IPS DF 4.7 (cell line): ENCODE measurements around the gene ITIH5.
"Not testable (repeated sequence)": the region's sequence is repeated elsewhere in the genome, so short reads cannot be mapped to it uniquely, and the experiment has no call there.

Experiments used
- DNase-seq: peaks from one replicate; pipeline ENCODE4 v3.0.0-alpha.2; 2013; ENCODE audit warnings: low spot score; ENCODE audit errors: extremely low read depth

Gene ITIH5

GRCh38 chr10:7666253-7667023, at the start of gene ITIH5:
Gene ITIH5, minus strand, starts transcription at chr10:7666966. Its CDS starts 74 bp downstream, at chr10:7666892.
- no peak for DNase-seq

GRCh38 chr10:7715515-7715914, 48.7 kb upstream of the ITIH5 start:
- DNase-seq, result no peak

GRCh38 chr10:7711075-7711474, 44.3 kb upstream of the ITIH5 start:
- not testable (repeated sequence) for DNase-seq

- DNase-seq, result no peak
These were observed 43.7 kb upstream of the ITIH5 start for GRCh38 chr10:7710446-7710845.

GRCh38 chr10:7708832-7709231, 42.1 kb upstream of the ITIH5 start:
- DNase-seq, result no peak

GRCh38 chr10:7707858-7708622, 41.3 kb upstream of the ITIH5 start:
- DNase-seq, result no peak

GRCh38 chr10:7707102-7707501, 40.3 kb upstream of the ITIH5 start:
- DNase-seq, result no peak

- no peak for DNase-seq
These were observed 39.8 kb upstream of the ITIH5 start for GRCh38 chr10:7706534-7707073.

GRCh38 chr10:7705341-7705740, 38.6 kb upstream of the ITIH5 start:
- DNase-seq, result no peak

- no peak for DNase-seq
These were observed 37.6 kb upstream of the ITIH5 start for GRCh38 chr10:7704071-7705016.

- DNase-seq, result no peak
These were observed 36.4 kb upstream of the ITIH5 start, which contains the start of gene ITIH2 for GRCh38 chr10:7703140-7703539. Gene ITIH2, plus strand, starts transcription at chr10:7703316. Its CDS starts 119 bp downstream, at chr10:7703435.

- DNase-seq, result no peak
These were observed 35.6 kb upstream of the ITIH5 start for GRCh38 chr10:7702288-7702812.

GRCh38 chr10:7701158-7701742, 34.5 kb upstream of the ITIH5 start:
- no peak for DNase-seq

GRCh38 chr10:7700577-7701125, 33.9 kb upstream of the ITIH5 start:
- no peak for DNase-seq

GRCh38 chr10:7697426-7697825, 30.7 kb upstream of the ITIH5 start:
- no peak for DNase-seq

GRCh38 chr10:7696545-7696944, 29.8 kb upstream of the ITIH5 start:
- DNase-seq, result no peak

- not testable (repeated sequence) for DNase-seq
These were observed 26.4 kb upstream of the ITIH5 start for GRCh38 chr10:7693194-7693593.

GRCh38 chr10:7692368-7692767, 25.6 kb upstream of the ITIH5 start:
- not testable (repeated sequence) for DNase-seq

GRCh38 chr10:7690885-7691597, 24.3 kb upstream of the ITIH5 start:
- DNase-seq, result not testable (repeated sequence)

GRCh38 chr10:7689591-7689990, 22.8 kb upstream of the ITIH5 start:
- DNase-seq, result no peak
